ENCODE measurements around the gene WSCD1. TPM values are rescaled to one million over a fixed set of nuclear protein-coding genes. Genes with fewer than 3 reads are reported as not detected.
A peak's percentile ranks its signal among the peaks of the same experiment; 100 is the strongest.

The WSCD1 gene
- total RNA-seq, 1 experiment from 2014 or later = 0.28 TPM

GRCh38 chr17:6070430-6070912, 292 bp downstream of the WSCD1 start:
- BruUV-seq (replicated peaks) = no TSS peak
- no peaks in the 10 kb centered on the region for H3K36me3 ChIP-seq (ENCODE audit: insufficient read depth, low read length, poor library complexity, severe bottlenecking)
- no peak overlapping the region for H3K27ac ChIP-seq (ENCODE audit: low read depth, low read length, poor library complexity, severe bottlenecking)
- peak overlapping the region; percentile 37 for H3K4me3 ChIP-seq (ENCODE audit: low read depth, low read length, poor library complexity, severe bottlenecking)
- no peaks in the 10 kb centered on the region for H3K4me1 ChIP-seq (ENCODE audit: insufficient read depth, low read length, poor library complexity, severe bottlenecking)
- CTCF ChIA-PET = no interaction called here
- POLR2A ChIA-PET (ENCODE audit: low non-redundant PET) = no interaction called here
- H3K27me3 ChIP-seq (replicated peaks; ENCODE audit: insufficient read depth, low read depth, low read length, poor library complexity) = peaks cover 63% of the 10 kb centered on the region
- intact Hi-C loops (cut with micrococcal nuclease; ENCODE audit: unreplicated experiment) = no loop called here
- H3K9me3 ChIP-seq (ENCODE audit: low read depth, low read length, poor library complexity, severe bottlenecking) = no peaks in the 10 kb centered on the region
- DNase-seq (ENCODE audit: low spot score) = no peak
- TF ChIP-seq EZH2 (IDR thresholded peaks at IDR 0.05; ENCODE audit: borderline replicate concordance, low read depth, low read length, poor library complexity, severe bottlenecking) (no peak), CTCF (conservative IDR thresholded peaks at IDR 0.05; ENCODE audit: low read depth, low read length) (no peak)

GRCh38 chr17:6070913-6071511, 833 bp downstream of the WSCD1 start:
- H3K27me3 ChIP-seq (replicated peaks; ENCODE audit: insufficient read depth, low read depth, low read length, poor library complexity) = peaks cover 58% of the 10 kb centered on the region
- peak overlapping the region; percentile 37 for H3K4me3 ChIP-seq (ENCODE audit: low read depth, low read length, poor library complexity, severe bottlenecking)
- no TSS peak for BruUV-seq (replicated peaks)
- H3K27ac ChIP-seq (ENCODE audit: low read depth, low read length, poor library complexity, severe bottlenecking) = no peak overlapping the region
- no peak for TF ChIP-seq CTCF (conservative IDR thresholded peaks at IDR 0.05; ENCODE audit: low read depth, low read length)
- TF ChIP-seq EZH2 (IDR thresholded peaks at IDR 0.05; ENCODE audit: borderline replicate concordance, low read depth, low read length, poor library complexity, severe bottlenecking) = peak; percentile 67
- CTCF ChIA-PET = no interaction called here
- H3K9me3 ChIP-seq (ENCODE audit: low read depth, low read length, poor library complexity, severe bottlenecking) = no peaks in the 10 kb centered on the region
- H3K4me1 ChIP-seq (ENCODE audit: insufficient read depth, low read length, poor library complexity, severe bottlenecking) = no peaks in the 10 kb centered on the region
- intact Hi-C loops (cut with micrococcal nuclease; ENCODE audit: unreplicated experiment) = no loop called here
- no peak for DNase-seq (ENCODE audit: low spot score)
- H3K36me3 ChIP-seq (ENCODE audit: insufficient read depth, low read length, poor library complexity, severe bottlenecking) = no peaks in the 10 kb centered on the region
- POLR2A ChIA-PET (ENCODE audit: low non-redundant PET) = no interaction called here

- H3K4me1 ChIP-seq (ENCODE audit: insufficient read depth, low read length, poor library complexity, severe bottlenecking) = no peaks in the 10 kb centered on the region
- no peak overlapping the region for H3K4me3 ChIP-seq (ENCODE audit: low read depth, low read length, poor library complexity, severe bottlenecking)
- peaks cover 52% of the 10 kb centered on the region for H3K27me3 ChIP-seq (replicated peaks; ENCODE audit: insufficient read depth, low read depth, low read length, poor library complexity)
- no peaks in the 10 kb centered on the region for H3K36me3 ChIP-seq (ENCODE audit: insufficient read depth, low read length, poor library complexity, severe bottlenecking)
- H3K27ac ChIP-seq (ENCODE audit: low read depth, low read length, poor library complexity, severe bottlenecking) = no peak overlapping the region
- no TSS peak for BruUV-seq (replicated peaks)
- no peaks in the 10 kb centered on the region for H3K9me3 ChIP-seq (ENCODE audit: low read depth, low read length, poor library complexity, severe bottlenecking)
- POLR2A ChIA-PET (ENCODE audit: low non-redundant PET) = no interaction called here
- intact Hi-C loops (cut with micrococcal nuclease; ENCODE audit: unreplicated experiment) = no loop called here
- DNase-seq (ENCODE audit: low spot score) = no peak
- TF ChIP-seq EZH2 (IDR thresholded peaks at IDR 0.05; ENCODE audit: borderline replicate concordance, low read depth, low read length, poor library complexity, severe bottlenecking) = no peak
- TF ChIP-seq CTCF (conservative IDR thresholded peaks at IDR 0.05; ENCODE audit: low read depth, low read length) = no peak
- CTCF ChIA-PET = no interaction called here
These were observed 1.4 kb downstream of the WSCD1 start for GRCh38 chr17:6071528-6072065.
